ENCODE results near the gene SLC11A1. TPM values are rescaled to one million over a fixed set of nuclear protein-coding genes. Genes with fewer than 3 reads are reported as not detected.
A peak's percentile ranks its signal among the peaks of the same experiment; 100 is the strongest.

SLC11A1 gene
- total RNA-seq, 1 donor from 2014 or later: 6.4 TPM

DNA sequence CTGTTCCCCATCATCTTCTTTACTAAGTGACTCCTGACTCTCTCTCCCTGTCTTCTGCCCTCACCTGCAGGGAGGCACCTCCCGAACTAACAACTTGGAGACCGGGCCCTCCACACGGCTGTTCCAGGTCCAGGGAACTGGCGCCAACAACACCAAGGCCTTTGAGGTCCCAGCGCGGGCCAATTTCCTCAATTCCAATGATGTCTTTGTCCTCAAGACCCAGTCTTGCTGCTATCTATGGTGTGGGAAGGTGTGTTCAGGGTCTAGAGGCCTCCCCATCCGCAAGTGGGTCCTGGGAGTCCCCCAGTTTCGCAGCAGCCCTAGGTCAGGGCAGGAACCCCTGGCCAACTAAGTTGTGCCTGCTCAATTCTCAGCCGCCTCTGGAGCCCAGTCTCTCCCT is 52.4 kb downstream of the SLC11A1 start:
- Histone ChIP-seq H3K9me3 (replicated peaks) (no peaks in the 10 kb centered on the region), H3K4me1 (no peaks in the 10 kb centered on the region), H3K27ac (replicated peaks) (no peak overlapping the region), H3K36me3 (no peaks in the 10 kb centered on the region), H3K27me3 (ENCODE audit: low read depth) (no peaks in the 10 kb centered on the region), H3K4me3 (no peak overlapping the region)
- DNase-seq: no peak
- intact Hi-C loops (cut with micrococcal nuclease): no loop called here
- TF ChIP-seq, protein P1, sequence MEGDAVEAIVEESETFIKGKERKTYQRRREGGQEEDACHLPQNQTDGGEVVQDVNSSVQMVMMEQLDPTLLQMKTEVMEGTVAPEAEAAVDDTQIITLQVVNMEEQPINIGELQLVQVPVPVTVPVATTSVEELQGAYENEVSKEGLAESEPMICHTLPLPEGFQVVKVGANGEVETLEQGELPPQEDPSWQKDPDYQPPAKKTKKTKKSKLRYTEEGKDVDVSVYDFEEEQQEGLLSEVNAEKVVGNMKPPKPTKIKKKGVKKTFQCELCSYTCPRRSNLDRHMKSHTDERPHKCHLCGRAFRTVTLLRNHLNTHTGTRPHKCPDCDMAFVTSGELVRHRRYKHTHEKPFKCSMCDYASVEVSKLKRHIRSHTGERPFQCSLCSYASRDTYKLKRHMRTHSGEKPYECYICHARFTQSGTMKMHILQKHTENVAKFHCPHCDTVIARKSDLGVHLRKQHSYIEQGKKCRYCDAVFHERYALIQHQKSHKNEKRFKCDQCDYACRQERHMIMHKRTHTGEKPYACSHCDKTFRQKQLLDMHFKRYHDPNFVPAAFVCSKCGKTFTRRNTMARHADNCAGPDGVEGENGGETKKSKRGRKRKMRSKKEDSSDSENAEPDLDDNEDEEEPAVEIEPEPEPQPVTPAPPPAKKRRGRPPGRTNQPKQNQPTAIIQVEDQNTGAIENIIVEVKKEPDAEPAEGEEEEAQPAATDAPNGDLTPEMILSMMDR (IDR thresholded peaks at IDR 0.05; ENCODE audit: borderline replicate concordance): no peak

- Histone ChIP-seq H3K27ac (replicated peaks) (no peak overlapping the region), H3K9me3 (replicated peaks) (no peaks in the 10 kb centered on the region), H3K4me1 (no peaks in the 10 kb centered on the region), H3K36me3 (no peaks in the 10 kb centered on the region), H3K27me3 (ENCODE audit: low read depth) (no peaks in the 10 kb centered on the region), H3K4me3 (no peak overlapping the region)
- intact Hi-C loops (cut with micrococcal nuclease): no loop called here
- TF ChIP-seq, protein P1 (IDR thresholded peaks at IDR 0.05; ENCODE audit: borderline replicate concordance): no peak
- no peak for DNase-seq
Measured at GRCh38 chr2:218435003-218435982, 53.2 kb downstream of the SLC11A1 start.

- Histone ChIP-seq H3K27me3 (ENCODE audit: low read depth) (no peaks in the 10 kb centered on the region), H3K27ac (replicated peaks) (no peak overlapping the region), H3K4me3 (no peak overlapping the region), H3K4me1 (no peaks in the 10 kb centered on the region), H3K9me3 (replicated peaks) (no peaks in the 10 kb centered on the region), H3K36me3 (no peaks in the 10 kb centered on the region)
- no peak for DNase-seq
- intact Hi-C loops (cut with micrococcal nuclease): no loop called here
- TF ChIP-seq, protein P1 (IDR thresholded peaks at IDR 0.05; ENCODE audit: borderline replicate concordance): no peak
Measured at GRCh38 chr2:218436992-218437391, 54.9 kb downstream of the SLC11A1 start.

DNA sequence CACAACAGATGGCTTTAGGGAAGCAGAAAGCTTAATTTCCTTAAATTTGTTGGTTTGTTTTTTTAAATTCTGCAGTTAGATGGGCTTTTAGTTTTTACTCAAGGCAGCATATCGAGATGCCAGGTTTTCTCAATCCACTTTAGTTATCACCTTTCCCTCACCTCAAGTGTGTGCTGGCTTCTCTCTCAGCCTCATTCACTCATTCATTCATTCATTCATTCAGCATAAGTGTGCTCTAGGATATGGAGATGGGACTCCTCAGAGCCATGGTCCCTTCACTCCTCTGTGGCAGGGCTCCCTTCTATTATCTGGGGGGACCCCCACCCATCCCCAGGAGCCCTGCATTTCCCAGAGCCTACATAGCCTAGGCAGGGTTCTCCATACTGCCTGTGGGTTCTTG is 55.9 kb downstream of the SLC11A1 start:
- DNase-seq: no peak
- Histone ChIP-seq H3K9me3 (replicated peaks) (no peaks in the 10 kb centered on the region), H3K36me3 (no peaks in the 10 kb centered on the region), H3K27ac (replicated peaks) (no peak overlapping the region), H3K27me3 (ENCODE audit: low read depth) (no peaks in the 10 kb centered on the region), H3K4me3 (no peak overlapping the region), H3K4me1 (no peaks in the 10 kb centered on the region)
- intact Hi-C loops (cut with micrococcal nuclease): no loop called here
- TF ChIP-seq, protein P1 (IDR thresholded peaks at IDR 0.05; ENCODE audit: borderline replicate concordance): no peak

- no peaks in the 10 kb centered on the region for H3K27me3 ChIP-seq (ENCODE audit: low read depth)
- no peaks in the 10 kb centered on the region for H3K9me3 ChIP-seq (replicated peaks)
- TF ChIP-seq, protein P1 (IDR thresholded peaks at IDR 0.05; ENCODE audit: borderline replicate concordance): no peak
- peak; percentile 36 for DNase-seq
- intact Hi-C loops (cut with micrococcal nuclease): no loop called here
- no peak overlapping the region for H3K4me3 ChIP-seq
- no peak overlapping the region for H3K27ac ChIP-seq (replicated peaks)
- no peaks in the 10 kb centered on the region for H3K36me3 ChIP-seq
- no peaks in the 10 kb centered on the region for H3K4me1 ChIP-seq
Measured at GRCh38 chr2:218438596-218438995, 56.5 kb downstream of the SLC11A1 start.
